Activated naive CD8-positive, alpha-beta T cell treated with anti-CD3 and anti-CD28 coated beads, Interleukin-2, amount 50 U/mL, for 24 hours (primary cell): ENCODE measurements around the gene ADGRF3.
"Not testable (repeated sequence)": the region's sequence is repeated elsewhere in the genome, so short reads cannot be mapped to it uniquely, and the experiment has no call there.

Experiments used
- ATAC-seq: fragments of 150-1000 bp; cut with Tn5 transposase; one replicate; pipeline ENCODE4 v1.10.0; 2021
- DNase-seq: peaks from one replicate; pipeline ENCODE4 v3.0.0; 2021
- H3K27ac Mint-ChIP-seq: one replicate; pipeline ENCODE4 v1.8.0; 2021; ENCODE audit warnings: mild to moderate bottlenecking, mixed read lengths
- H3K27me3 Mint-ChIP-seq: one replicate; pipeline ENCODE4 v1.8.0; 2021; ENCODE audit warnings: mixed read lengths
- H3K36me3 Mint-ChIP-seq: one replicate; pipeline ENCODE4 v1.8.0; 2021; ENCODE audit warnings: low read depth, mixed read lengths
- H3K4me1 Mint-ChIP-seq: one replicate; pipeline ENCODE4 v1.8.0; 2021; ENCODE audit warnings: mixed read lengths
- H3K4me3 Mint-ChIP-seq: one replicate; pipeline ENCODE4 v1.8.0; 2021; ENCODE audit warnings: mild to moderate bottlenecking, moderate library complexity, mixed read lengths
- H3K9me3 Mint-ChIP-seq: one replicate; pipeline ENCODE4 v1.8.0; 2021; ENCODE audit warnings: mixed read lengths

The ADGRF3 gene

DNA sequence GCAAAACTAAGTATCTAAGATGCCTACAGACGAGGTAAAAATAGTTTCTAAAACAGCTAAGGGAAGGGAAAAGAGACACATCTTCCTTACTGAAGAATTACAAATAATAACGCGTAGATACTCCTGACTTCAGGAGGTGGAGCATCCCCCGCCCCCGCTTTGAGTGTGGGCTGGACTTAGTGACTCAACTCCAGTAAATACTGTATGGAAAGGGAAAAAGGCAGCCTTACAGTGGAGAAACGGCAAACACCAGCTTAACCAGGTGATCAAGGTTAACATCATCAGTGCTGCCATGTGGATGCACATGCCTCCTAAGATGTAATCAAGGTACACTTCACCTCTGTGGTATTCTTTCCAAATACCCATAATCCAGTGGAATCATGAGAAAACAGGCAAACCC lies 53.9 kb downstream of the ADGRF3 start:
- Mint-ChIP-seq H3K4me1 (peaks cover 7% of the 10 kb centered on the region), H3K4me3 (no peak overlapping the region), H3K36me3 (no peaks in the 10 kb centered on the region), H3K9me3 (no peaks in the 10 kb centered on the region), H3K27me3 (no peaks in the 10 kb centered on the region), H3K27ac (no peak overlapping the region)
- ATAC-seq, result no peak
- no peak for DNase-seq

DNA sequence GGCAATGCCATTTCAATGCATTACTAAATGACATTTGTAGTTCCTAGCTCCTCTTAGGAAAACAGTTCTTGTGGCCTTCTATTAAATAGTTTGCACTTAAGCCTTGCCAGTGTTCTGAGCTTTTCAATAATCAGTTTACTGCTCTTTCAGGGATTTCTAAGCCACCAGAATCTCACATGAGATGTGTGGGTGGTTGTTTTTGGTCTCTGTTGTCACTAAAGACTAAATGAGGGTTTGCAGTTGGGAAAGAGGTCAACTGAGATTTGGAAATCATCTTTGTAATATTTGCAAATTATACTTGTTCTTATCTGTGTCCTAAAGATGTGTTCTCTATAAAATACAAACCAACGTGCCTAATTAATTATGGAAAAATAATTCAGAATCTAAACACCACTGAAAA lies 56.6 kb downstream of the ADGRF3 start:
- Mint-ChIP-seq H3K36me3 (peaks cover 10% of the 10 kb centered on the region), H3K27ac (no peak overlapping the region), H3K4me3 (no peak overlapping the region), H3K4me1 (peaks cover 5% of the 10 kb centered on the region), H3K9me3 (no peaks in the 10 kb centered on the region), H3K27me3 (no peaks in the 10 kb centered on the region)
- DNase-seq (no peak), ATAC-seq (no peak)

DNA sequence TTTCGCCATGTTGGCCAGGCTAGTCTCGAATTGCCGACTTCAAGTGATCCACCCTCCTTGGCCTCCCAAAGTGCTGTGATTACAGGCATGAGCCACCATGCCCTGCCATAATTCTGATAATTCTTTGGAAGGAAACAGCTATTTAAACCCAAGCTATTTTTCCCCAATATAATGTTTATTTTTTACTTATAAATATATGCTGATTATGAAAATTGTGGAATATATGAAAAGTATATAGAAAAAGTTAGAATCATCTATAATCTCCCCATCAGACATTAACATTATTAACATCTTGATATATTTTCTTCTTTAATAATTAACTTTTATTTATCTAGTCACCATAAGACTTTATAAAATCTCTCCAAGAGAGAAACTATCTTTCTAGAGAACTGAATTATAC lies 60.7 kb downstream of the ADGRF3 start:
- peaks cover 34% of the 10 kb centered on the region for H3K36me3 Mint-ChIP-seq
- no peak overlapping the region for H3K4me3 Mint-ChIP-seq
- DNase-seq (no peak), ATAC-seq (no peak)
- H3K9me3 Mint-ChIP-seq, result no peaks in the 10 kb centered on the region
- H3K27me3 Mint-ChIP-seq, result no peaks in the 10 kb centered on the region
- H3K4me1 Mint-ChIP-seq, result no peaks in the 10 kb centered on the region
- no peak overlapping the region for H3K27ac Mint-ChIP-seq

DNA sequence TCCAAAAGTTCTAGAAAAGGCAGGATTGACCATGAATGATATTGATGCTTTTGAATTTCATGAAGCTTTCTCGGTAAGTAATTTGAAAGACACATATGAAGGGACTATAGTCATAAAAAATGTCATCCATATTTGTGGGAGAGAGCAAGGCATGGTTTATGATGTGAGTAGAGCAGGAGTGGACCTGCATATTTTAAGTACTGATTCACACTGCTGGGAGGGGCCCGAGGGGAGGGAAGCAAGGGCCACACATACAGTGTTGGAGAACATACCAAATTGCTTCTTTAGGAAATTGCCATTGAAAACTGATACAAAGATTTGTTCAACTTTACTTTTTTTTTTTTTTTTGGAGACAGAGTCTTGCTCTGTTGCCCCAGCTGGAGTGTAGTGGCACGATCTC lies 62.5 kb downstream of the ADGRF3 start:
- Mint-ChIP-seq H3K36me3 (peaks cover 47% of the 10 kb centered on the region), H3K27ac (no peak overlapping the region), H3K4me1 (no peaks in the 10 kb centered on the region), H3K4me3 (no peak overlapping the region), H3K9me3 (no peaks in the 10 kb centered on the region), H3K27me3 (no peaks in the 10 kb centered on the region)
- DNase-seq, result no peak
- no peak for ATAC-seq

- Mint-ChIP-seq H3K27me3 (no peaks in the 10 kb centered on the region), H3K4me3 (no peak overlapping the region), H3K36me3 (peaks cover 50% of the 10 kb centered on the region), H3K9me3 (no peaks in the 10 kb centered on the region), H3K27ac (no peak overlapping the region), H3K4me1 (no peaks in the 10 kb centered on the region)
- DNase-seq (no peak), ATAC-seq (no peak)
Measured at GRCh38 chr2:26283606-26284005, 63.0 kb downstream of the ADGRF3 start.

- H3K27me3 Mint-ChIP-seq, result no peaks in the 10 kb centered on the region
- no peak overlapping the region for H3K4me3 Mint-ChIP-seq
- ATAC-seq (no peak), DNase-seq (no peak)
- no peaks in the 10 kb centered on the region for H3K9me3 Mint-ChIP-seq
- H3K27ac Mint-ChIP-seq, result no peak overlapping the region
- no peaks in the 10 kb centered on the region for H3K4me1 Mint-ChIP-seq
- H3K36me3 Mint-ChIP-seq, result peaks cover 58% of the 10 kb centered on the region
Measured at GRCh38 chr2:26281226-26281625, 65.4 kb downstream of the ADGRF3 start.

DNA sequence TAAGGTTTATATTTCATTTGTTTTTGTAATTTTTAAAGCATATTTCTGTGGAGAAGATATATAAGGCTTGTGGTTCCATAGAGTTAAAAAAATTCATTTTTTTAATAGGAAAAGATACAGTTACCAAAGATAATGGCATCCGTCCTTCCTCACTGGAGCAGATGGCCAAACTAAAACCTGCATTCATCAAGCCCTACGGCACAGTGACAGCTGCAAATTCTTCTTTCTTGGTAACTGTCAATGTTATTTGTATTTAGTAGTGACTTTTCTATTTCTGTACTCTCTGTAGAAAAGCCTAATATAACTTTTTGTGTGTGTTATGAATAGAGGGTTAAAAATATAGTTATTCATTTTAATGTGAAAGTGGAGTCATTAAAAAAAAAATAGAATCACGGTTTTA lies 66.7 kb downstream of the ADGRF3 start:
- Mint-ChIP-seq H3K9me3 (no peaks in the 10 kb centered on the region), H3K27ac (no peak overlapping the region), H3K4me1 (no peaks in the 10 kb centered on the region), H3K36me3 (peaks cover 52% of the 10 kb centered on the region), H3K27me3 (no peaks in the 10 kb centered on the region), H3K4me3 (no peak overlapping the region)
- DNase-seq (no peak), ATAC-seq (no peak)

DNA sequence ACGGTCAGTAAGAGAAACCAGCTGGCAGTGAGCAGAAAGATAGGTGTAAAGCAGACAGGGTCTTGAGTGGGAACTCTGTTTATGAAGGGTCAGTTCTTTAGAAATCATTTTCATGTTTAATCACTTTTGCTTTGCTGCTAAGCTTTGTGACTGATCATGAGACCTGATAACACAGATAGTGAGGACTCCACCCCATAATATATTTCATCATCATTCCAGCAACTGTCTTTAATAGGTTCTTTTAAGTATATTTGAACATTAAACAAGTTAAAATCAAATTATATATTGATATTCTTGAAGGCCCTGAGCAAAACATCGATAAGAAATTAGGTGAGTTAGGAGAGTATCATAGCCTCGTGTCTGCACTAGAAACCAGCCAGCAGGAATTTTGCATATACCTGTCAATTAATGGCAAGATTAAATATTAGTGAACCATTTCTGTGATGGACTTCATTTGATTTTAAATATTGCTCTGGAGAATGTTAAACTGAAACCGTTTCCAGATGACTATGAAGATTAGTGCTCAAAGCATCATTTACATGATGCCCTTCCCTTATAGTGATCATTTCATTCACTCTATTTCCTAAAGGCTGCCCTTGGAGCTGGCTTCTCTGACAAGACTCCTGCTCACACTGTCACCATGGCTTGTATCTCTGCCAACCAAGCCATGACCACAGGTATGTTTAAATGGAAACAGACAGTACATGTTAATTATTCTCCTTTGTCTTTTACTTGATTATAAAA lies 69.9 kb downstream of the ADGRF3 start:
- ATAC-seq (no peak), DNase-seq (no peak)
- Mint-ChIP-seq H3K27me3 (no peaks in the 10 kb centered on the region), H3K36me3 (peaks cover 40% of the 10 kb centered on the region), H3K27ac (no peak overlapping the region), H3K9me3 (no peaks in the 10 kb centered on the region), H3K4me3 (no peak overlapping the region), H3K4me1 (no peaks in the 10 kb centered on the region)

DNA sequence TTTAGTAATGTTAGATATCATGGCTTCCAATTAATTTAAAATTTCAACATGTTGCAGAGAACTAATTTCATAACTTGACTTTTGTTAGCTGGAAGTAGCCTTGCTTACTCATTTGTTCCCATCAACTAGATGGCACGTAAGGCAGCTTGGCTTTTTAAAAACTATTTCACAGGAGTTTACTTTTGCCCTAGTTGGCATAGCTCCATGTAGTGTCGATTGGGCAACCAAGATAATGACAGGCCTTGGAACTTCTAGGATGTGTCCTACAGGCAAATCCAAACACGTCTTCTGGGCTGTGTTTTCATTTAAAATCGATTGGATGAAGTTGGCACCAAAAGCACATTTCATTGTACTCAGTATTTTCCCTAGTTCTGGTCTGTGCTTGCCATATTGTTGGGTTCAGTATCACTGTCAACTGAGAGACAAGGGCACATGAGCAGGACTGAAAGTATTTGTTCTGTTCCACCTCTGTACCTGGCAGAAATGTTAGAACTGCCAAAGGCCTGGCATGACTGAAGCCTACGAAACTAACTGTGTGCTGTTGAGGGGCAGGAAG lies 72.5 kb downstream of the ADGRF3 start:
- H3K36me3 Mint-ChIP-seq, result peaks cover 24% of the 10 kb centered on the region
- no peak for DNase-seq
- H3K27me3 Mint-ChIP-seq, result no peaks in the 10 kb centered on the region

GRCh38 chr2:26273501-26273900 lies 73.1 kb downstream of the ADGRF3 start:
- H3K27me3 Mint-ChIP-seq, result no peaks in the 10 kb centered on the region
- H3K27ac Mint-ChIP-seq, result no peak overlapping the region
- no peaks in the 10 kb centered on the region for H3K9me3 Mint-ChIP-seq
- peaks cover 13% of the 10 kb centered on the region for H3K4me1 Mint-ChIP-seq
- no peak overlapping the region for H3K4me3 Mint-ChIP-seq
- DNase-seq (no peak), ATAC-seq (no peak)
- peaks cover 20% of the 10 kb centered on the region for H3K36me3 Mint-ChIP-seq

More for the DNA sequence above, 72.5 kb downstream of the ADGRF3 start:
- Mint-ChIP-seq H3K4me1 (peaks cover 13% of the 10 kb centered on the region), H3K4me3 (no peak overlapping the region), H3K9me3 (no peaks in the 10 kb centered on the region), H3K27ac (no peak overlapping the region)
- ATAC-seq, result no peak

GRCh38 chr2:26270373-26270772 lies 76.2 kb downstream of the ADGRF3 start:
- Mint-ChIP-seq H3K9me3 (no peaks in the 10 kb centered on the region), H3K36me3 (peaks cover 9% of the 10 kb centered on the region), H3K4me1 (peaks cover 13% of the 10 kb centered on the region), H3K27me3 (no peaks in the 10 kb centered on the region), H3K27ac (peak overlapping the region; percentile 47), H3K4me3 (no peak overlapping the region)
- DNase-seq, result no peak
- ATAC-seq, result no peak

DNA sequence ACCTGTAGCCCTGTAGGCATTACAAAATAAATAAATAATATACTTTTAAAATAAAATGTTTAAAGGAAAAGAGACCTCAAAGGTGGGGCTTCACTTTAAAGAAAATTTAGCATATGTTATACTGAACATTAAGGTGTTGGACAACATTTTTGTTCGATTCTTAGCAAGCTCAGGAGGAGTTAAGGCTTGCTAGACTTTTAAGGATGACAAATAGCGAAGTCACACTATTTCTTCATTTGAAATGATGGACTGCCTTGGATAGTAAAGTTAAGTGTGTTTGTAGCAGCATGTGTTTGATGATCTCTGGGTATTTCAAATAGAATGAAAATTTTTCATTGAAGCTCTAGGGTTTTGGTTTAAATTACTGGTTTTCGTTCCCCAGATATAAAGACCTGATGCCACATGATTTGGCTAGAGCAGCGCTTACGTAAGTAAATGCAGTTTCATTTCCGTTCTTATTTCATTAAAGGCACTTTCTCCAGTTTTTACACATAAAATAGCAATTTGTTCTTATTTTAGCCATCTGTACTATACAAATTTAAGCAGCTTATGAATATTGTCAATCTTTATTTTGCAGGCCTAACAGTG lies 76.9 kb downstream of the ADGRF3 start:
- Mint-ChIP-seq H3K27me3 (no peaks in the 10 kb centered on the region), H3K4me3 (no peak overlapping the region), H3K4me1 (peaks cover 13% of the 10 kb centered on the region), H3K36me3 (peaks cover 9% of the 10 kb centered on the region), H3K9me3 (no peaks in the 10 kb centered on the region), H3K27ac (peak overlapping the region; percentile 47)
- ATAC-seq (no peak), DNase-seq (no peak)

GRCh38 chr2:26268670-26269385 lies 77.8 kb downstream of the ADGRF3 start:
- not testable (repeated sequence) for H3K27me3 Mint-ChIP-seq, H3K27ac Mint-ChIP-seq, DNase-seq, H3K4me3 Mint-ChIP-seq, H3K9me3 Mint-ChIP-seq, ATAC-seq
- H3K4me1 Mint-ChIP-seq, result peaks cover 13% of the 10 kb centered on the region
- peaks cover 11% of the 10 kb centered on the region for H3K36me3 Mint-ChIP-seq

- H3K9me3 Mint-ChIP-seq, result no peaks in the 10 kb centered on the region
- no peaks in the 10 kb centered on the region for H3K27me3 Mint-ChIP-seq
- H3K27ac Mint-ChIP-seq, result no peak overlapping the region
- ATAC-seq, result no peak
- DNase-seq, result no peak
- peaks cover 13% of the 10 kb centered on the region for H3K4me1 Mint-ChIP-seq
- no peak overlapping the region for H3K4me3 Mint-ChIP-seq
- peaks cover 12% of the 10 kb centered on the region for H3K36me3 Mint-ChIP-seq
Measured at GRCh38 chr2:26268213-26268612, 78.4 kb downstream of the ADGRF3 start.

DNA sequence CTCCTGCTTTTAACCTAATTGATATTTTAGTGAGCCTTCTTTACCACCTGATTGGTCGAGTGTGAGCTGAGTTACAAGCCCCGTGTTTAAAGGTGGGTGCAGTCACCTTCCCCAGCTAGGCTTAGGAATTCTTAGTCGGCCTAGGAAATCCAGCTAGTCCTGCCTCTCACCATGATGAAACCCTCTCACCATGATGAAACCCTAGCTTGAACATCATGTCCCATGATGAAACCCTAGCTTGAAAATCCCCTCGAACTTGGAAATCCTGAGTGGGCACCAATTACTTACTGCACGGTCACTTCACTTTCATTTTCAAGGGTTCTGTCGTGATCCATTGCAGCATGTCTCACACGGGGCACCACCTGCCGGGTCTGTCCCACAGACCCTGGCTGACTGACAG lies 87.8 kb downstream of the ADGRF3 start:
- ATAC-seq, H3K4me3 Mint-ChIP-seq, DNase-seq, H3K27ac Mint-ChIP-seq, H3K4me1 Mint-ChIP-seq, H3K27me3 Mint-ChIP-seq, H3K9me3 Mint-ChIP-seq: not testable (repeated sequence)
- H3K36me3 Mint-ChIP-seq, result peaks cover 25% of the 10 kb centered on the region
